Measurements from ENCODE around the gene ATXN7L3.

DNA sequence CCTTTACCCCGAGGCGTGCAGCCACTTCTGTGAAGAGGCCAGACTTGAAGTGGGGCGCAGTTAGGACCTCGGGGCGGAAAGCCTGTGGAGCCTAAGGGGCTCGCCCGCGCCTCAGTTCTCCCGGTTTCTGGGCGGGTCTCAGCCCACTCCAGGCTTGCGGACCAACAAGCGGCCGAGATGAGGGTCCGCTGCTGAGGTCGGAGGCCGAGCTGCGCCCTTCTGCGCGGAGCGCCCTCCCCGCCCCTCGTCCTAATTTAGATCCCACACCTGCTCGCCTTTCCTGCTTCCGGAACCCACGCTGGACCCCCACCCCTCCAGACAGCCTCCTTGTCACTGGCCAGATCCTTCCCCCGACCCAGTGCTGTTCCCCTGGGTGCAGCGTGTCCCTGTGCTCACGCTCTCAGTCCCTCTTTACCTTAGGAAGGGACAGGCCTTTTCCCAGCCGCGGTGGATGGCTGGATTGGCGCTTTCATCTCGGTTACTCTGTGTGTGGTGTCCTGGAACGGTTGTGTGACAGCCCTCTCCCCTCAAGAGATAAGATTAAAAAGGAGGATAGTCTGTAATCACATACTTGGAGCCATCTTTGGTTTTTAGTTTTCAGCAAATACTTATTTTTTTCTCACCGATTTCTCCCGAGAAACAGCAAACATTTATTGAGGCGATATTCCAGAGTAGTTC, 933 bp upstream of the ATXN7L3 start:
- TF ChIP-seq POLR2A (IDR thresholded peaks at IDR 0.05; ENCODE audit: low read length), result peak; percentile 50
- TF ChIP-seq GATA1 (IDR thresholded peaks at IDR 0.05; ENCODE audit: low read depth, low read length), result no peak

All from erythroblast (primary cell).